ENCODE results near the gene IGSF8.

IGSF8 gene

DNA sequence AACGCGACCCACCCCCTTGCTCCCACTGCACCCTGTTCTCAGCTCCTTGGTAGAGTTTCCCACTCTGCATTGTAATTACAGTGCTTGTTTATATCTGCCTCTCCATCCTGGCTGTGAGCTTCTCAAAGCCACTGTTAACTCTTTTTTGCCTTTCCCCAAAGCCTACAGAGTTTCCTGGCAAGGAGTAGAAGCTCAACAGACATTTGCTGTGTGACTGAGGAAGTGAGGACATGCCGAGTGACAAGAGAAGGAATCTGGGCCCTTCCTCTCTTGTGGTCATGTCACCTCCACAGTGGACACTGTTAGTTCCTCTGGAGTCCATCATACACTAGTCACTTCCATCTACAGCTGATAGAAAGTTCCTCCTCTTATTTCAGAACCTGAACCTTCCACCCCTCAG is 6.1 kb upstream of the IGSF8 start:
- no peak for DNase-seq (ENCODE audit: low read depth)

DNA sequence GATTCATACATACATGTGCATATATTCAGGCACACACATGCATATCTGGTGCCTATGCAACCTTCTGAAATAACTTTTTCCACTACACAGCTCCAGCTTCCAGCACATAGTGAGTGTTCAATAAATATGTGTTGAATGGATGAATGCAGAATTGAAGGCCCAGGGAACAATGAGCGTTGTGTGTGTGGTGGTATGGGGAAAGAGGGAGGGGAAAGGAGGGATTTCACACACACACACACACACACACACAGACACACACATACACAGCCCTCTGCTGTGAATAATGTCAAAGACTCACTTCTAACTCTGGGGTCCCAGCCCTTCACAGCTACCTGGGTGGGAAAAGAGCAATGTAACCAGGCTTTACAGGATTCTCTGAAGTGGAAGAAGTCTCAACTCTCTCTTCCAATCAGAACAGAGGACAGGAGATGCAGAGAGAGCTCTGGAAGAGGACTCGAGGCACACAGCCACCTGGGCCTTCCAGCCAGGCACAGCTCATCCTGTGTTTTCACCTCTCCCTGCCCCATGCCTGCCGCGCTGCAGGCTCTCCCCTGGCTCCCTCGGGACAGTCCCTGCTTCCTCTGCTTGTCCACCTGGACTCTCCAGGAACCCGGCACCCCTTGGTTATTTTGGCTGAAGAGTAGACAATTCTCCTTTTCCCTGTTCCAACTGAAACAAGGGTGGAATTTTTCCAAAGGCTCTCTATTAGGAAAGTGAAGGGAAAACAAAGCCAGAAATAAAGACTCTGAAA is 5.4 kb upstream of the IGSF8 start:
- no peak for DNase-seq (ENCODE audit: low read depth)

DNA sequence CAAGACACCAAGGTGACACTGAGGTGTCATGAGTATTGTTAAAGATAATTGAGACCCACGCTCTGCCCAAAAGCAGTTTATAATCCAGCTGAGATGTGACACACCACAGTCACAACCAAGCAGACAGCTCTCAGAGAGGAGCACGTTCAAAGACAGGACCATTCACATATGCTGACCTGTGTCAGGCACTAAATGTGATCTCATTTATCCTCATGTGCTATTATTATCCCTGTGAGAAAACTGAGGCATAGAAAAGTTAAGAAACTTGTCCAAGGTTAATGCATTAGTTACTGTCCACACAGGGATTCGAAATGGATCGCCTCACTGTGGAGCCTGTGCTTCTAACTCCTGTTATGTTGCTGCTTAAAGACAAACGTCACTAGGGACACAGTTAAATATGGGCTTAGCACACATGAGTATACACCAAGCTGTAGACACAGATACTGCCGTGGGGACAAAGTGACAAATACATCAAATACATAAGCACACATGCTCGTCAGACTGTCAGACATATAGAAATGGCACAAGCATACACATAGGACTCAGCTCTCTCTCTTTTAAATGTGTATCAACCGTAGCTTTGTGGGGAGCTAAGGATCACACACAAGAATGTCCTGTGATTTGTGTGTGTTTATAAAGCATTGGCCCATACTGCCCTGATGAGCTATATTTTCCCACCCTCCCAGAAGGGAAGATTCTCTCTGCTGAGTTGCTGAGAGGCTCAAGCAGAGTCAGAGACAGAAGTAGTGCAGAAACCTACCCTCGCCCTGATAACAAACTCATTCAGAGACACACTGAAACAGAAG is 3.5 kb upstream of the IGSF8 start:
- DNase-seq (ENCODE audit: low read depth): no peak

DNA sequence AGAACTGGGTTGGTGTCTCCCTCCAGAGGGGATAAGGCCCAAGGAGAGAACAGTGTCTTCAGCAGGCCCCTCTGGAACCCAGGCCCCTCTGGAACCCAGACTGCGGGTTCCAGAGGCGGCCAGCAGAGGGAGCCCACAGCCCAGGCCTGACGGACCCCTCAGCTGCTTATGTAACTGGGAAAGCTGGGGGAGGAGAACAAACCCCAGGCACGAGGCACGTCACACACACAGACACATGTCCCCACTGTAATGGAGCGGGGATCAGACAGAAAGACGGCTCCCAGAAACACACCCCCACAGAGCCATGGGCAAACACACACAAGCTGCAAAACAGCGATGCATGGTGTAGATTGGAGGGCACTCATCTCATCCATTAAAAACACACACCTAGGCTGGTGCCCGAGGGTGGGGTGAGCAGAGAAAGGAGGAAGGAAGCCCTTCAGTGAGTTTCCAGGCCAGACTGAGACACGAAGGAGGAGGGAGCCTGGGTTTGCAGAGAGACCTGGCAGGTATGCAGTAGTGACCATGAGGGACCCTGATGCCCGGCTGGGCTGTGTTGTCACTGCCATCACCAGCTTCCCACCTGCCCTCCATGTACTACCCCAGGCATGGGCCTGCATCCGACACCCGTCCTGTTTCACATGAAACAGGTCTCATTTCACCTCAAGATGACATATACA is 2.8 kb upstream of the IGSF8 start:
- peak; percentile 59 for DNase-seq (ENCODE audit: low read depth)

DNA sequence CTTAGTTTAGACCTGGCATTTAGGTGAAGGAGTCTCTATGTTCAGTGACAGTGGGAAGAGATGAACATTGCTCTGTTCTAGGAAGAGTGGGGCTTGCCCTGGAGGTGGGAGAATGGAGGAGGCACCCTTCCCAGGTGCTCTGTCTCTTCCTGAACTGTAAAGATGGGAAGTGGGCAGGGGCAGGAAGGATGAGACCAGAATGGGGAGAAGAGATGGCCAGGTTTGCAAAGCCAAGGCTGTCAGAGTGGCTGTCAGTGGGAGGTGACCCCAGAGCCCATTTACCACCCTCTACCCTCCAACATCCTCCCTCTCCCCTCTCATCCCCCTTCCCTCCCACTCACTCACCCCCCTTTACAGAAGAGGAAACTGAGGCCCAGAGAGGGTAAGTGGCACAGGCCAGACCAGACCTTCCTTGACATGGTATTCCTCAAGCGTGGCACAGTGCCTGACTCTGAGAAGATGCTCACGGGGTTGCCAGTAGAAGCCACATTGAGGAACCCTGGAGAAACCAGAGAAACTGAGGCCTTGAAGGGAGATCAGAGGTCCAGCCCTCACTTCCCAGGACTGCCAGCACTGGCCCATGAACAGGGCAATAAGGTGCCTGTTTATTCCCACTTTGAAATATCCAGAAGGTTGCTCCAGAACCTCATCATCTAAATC is 1.4 kb upstream of the IGSF8 start:
- DNase-seq (ENCODE audit: low read depth): no peak

DNA sequence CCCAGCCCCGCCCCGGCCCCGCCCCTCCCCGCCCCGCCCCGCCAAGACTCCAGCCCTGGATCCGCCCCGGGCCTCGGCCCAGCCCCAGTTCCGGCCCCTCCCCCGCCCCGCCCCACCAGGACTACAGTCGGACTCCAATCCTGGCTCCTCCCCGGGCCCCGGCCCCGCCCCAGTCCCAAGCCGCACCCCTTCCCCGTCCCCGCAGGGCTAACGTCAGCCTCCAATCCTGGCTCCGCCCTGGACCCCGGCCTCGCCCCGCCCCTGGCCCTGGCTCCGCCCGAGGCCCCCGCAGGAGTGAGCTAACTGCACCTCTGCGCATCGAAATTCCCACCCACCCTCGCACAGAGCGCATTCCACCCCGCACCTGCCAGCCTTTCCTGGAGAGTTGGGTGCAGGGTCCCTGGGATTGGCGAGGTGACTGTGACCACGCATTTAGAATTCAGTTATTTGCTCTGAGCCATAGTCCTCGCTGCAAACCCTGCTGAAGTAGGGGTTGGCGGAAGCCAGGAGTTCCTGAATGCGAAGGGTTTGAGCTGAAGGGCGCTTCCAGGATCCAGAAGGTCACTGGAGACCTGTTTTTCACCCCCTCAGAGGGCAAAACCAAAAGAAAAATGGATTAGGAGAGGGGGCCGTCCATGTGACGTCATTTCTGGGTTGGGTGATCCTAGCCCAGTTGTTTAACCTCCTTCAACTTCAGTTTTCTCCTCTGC is 588 bp upstream of the IGSF8 start:
- peak; percentile 99 for DNase-seq (ENCODE audit: low read depth)

DNA sequence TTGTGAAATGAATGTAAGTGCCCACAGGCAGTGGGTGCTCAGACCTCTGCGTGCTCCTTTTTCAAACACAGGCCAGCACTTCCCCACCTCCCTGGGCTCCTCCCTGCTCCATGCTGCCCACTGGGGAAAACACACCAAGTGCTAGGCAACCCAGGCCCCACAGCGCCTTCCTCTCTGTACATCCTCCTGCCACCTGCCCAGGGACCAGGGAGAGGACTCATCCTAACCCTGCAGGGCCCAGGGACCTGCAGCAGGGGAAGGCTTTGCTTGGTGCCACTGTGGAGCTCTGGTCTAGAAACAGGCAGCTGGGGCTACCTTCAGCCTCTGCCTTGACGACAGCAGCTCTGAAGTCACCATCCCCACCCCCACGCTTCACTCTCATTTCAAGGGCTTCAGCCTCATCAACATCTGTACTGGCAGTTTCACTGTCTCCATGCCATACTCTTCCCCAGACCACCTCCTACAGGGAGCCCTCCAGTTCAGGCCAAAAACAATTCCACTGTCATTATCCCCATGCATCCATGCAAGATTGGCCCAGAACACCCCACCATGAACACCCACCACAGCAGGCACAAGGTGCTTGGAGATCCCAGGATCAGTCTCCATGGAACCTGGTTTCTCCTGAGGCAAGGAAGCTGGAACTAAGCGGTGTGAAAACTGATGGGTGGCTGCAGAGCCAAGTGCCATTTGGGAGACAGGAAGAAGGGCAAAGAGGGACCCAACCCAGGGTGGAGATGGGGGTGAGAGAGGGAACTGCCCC is 1.1 kb downstream of the IGSF8 start:
- no peak for DNase-seq (ENCODE audit: low read depth)

DNA sequence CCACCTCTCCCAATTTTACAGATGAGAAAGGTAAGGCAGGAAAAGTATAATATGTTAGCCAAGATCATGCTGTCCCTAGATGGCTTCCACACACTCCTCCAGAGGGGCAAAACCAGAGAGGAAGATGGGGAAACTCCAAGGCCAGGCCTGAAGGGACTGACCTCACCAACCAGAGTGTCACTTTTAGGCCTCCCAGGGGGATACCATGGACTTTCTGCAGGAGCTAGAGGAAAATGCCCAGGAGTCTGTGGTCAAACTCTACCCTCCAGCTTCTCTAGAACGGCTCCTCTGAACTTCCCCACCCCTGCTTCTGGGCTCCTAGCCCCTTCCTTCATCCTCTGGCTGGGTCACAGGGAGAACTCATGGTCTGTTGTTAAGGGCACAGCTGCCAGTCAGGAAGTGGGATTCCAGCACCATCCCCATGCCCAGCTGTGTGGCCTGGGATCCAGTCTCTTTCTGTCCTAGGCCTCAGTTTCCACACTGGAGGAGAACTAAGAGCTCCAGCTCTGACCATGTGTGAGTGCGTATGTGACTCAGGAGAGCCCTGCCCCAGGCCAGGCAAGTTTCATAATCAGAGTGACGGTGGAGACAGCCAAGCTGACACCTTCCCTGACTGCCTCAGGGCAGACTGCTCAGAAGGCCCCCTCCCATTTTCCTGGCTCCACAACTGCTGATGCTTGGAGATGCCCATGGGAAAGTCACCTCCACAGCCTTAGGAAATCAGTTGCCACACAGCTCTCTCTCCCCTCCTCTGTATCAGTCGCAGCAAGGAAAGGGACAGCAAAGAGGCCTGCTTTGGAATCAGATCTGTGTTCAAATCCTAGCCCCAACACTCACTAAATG is 1.9 kb downstream of the IGSF8 start:
- no peak for DNase-seq (ENCODE audit: low read depth)

DNA sequence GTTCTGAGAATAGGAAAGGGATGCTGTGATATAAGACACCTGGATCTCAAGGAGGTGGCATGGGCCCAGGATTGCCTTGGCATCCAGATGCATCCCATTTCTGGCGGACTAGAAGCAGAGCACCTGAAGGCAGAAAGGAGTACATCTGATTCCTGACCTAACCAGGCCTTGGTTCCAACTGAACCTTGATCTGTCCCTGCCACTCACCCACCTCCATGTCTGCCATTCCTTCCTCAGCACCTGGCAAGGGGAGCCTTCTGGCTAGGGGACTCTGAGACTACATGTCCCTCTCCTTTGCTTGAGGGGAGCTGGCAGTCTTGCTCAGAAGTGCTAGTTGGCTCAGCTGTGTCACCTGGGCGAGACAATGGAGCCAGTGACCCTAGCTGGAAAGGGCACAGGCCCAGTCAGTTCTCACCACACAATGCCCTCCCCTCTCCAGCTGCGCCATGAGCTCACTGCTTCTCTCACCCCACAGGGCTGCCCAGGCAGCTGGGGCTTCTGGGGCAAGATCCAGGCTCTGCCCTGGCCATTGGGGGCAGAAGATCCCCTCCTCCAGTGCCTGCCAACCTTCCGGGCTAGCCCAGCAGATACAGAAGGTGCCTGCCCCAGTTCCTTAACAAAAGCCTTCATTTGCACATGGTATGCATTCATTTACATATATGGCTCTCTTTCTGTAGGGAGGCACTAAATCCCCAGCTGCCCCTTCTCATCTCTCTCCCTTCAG is 2.9 kb downstream of the IGSF8 start:
- DNase-seq (ENCODE audit: low read depth): no peak

DNA sequence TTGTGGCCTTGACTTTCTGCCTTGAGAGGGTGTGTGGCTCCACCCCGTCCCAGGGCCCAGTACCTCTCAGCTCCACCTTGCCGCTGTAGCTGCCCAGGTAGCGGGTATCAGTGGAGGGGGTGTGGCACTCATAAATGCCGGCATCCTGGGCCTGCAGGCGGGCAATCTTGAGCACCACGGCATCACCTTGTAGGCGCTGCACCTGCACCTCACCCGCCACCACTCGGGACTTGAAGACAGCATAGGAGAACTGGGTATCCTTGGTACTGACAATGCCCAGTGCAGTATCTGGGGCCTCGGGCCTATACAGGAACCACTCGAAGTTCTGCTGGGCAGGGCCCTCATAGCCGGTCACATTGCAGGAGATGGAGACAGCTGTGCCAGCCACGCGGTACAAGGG is 3.6 kb downstream of the IGSF8 start:
- no peak for DNase-seq (ENCODE audit: low read depth)

DNA sequence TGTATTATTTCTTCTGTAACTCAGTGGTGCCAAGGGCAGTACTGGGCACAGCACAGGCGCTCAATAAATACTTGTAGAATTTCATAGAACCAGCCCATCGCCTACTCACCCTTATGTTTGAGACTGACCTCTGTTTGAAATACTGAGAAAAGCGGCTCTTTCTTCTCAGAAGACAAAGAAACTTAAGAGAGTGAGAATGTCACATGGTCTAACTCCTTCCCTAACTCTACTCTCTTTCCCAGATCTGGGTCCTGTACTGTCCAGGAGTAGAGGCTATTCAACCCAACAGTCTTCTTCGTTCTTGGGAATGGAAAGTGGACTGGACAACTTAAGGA is 4.2 kb downstream of the IGSF8 start:
- DNase-seq (ENCODE audit: low read depth): no peak

DNA sequence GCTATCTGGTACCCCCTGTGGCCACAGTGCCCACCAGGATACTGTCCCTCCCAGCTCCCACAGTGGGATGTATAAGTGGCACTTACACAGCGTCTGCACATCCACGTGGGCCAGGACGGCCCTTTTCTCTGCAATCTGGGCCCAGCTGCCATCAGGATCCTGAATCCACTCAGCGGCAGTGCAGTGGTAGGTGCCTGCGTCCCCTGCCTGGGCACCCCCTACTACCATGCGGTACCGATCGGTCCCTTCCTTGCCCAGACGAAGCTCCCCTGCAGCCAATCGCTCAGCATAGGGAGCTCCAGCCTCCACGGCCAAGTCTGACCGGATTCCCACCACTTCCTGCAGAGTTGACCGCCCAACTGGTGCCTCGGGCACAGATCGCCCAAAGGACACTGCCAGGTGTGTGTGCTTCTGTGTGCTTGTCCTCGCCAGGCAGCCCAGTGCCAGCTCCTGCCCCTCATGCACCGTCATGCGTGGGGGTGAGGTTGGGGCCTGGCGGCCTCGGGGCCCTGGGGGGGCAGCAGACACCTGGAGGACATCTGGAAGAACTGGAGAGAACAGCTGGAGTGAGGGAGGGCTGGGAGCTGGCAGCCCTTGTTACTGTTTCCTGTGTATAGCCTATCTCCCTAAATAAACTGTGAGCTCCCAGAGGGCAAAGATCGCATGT is 4.7 kb downstream of the IGSF8 start:
- no peak for DNase-seq (ENCODE audit: low read depth)

DNA sequence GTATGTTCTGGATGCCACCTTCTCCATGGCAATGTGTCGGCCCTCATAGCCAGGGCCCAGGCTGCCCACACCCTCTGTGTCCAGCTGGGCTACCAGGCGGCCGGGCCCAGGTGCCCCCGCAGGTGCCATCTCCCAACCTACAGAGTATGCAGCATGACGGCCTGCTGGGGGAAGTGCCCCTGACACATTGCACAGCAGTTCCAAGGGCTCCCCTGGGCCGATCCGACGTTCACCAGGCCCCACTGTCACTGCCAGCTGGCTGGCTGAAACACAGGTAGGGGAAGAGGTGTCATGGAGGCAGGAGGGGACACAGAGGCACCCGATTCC is 5.4 kb downstream of the IGSF8 start:
- no peak for DNase-seq (ENCODE audit: low read depth)

DNA sequence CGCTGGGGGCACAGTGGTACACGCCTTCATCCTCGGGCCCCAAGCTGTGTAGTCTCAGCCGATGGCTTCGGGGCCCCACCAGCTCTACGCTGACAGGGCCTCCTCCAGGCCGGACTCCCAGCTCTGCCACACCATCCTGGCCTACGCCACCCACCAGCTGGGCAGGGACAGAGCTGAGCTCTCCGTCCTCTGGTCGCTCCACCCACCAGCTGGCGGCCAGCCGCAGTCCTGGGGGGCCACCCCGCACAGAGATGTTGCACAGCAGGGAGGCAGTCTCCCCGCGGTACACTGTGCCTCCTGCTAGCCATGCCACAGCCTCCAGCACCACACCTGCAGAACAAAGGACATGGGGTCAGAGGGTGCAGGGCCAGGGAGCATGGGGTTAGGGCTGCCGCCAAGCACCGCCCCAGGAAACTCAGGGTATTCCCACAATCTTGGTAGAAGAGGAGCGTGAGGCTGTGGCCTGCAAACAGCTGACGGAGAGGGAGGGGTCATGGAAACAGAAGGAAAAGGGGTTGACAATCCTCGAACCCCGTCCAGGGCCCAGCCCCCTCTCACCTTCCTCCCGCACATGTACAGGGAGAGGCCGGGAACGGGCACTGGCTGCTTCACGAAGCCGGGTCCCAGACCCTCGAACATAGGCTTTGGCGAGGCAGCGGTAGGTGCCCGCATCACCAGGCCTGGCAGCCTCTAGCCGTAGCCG is 5.9 kb downstream of the IGSF8 start:
- DNase-seq (ENCODE audit: low read depth): no peak

DNA sequence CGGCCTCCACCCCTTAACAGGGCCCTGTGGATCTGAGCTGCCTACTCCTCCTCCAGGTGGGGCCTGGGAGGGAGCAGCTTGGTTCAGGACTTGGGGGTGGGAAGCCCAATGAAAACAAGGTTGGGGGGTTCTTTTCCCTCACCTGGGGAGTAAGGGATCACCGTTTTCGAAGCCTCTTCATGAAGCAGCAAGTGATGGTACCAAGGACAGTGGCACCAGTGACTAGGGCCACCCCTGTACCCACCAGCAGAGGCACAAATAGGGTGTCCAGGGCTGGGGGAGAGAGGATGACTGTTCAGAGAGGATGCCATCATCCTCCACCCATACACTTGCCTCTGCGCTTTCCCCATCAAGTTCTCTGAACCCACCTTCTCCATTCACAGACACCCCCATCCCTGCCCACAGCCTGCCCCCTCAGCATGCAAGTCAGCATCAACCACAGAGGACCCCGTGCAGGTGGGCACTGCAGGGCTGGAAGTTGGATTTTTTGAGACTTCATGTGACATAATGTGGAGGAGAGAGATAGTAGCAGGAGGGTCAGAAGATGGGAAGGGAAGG is 6.7 kb downstream of the IGSF8 start:
- no peak for DNase-seq (ENCODE audit: low read depth)

DNA sequence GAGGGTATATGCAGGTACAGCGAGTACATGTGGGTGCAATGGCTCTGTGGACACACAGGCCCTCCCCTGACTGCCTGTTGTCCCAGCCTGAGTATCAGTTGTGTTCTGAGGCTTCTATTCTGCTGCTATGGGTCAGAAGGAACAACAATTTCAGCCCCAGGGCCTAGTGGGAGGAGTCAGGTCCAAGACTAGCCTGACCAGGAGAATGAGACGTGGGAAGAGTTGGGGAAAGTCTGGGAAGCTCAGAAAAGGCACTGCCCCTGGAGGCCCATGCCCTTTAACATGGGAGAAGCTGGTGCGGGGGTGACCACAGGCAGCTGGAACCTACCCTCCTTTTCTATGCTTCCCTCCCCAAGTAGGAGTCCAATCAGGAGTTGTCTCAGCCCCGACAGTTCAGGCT is 7.7 kb downstream of the IGSF8 start:
- no peak for DNase-seq (ENCODE audit: low read depth)

DNA sequence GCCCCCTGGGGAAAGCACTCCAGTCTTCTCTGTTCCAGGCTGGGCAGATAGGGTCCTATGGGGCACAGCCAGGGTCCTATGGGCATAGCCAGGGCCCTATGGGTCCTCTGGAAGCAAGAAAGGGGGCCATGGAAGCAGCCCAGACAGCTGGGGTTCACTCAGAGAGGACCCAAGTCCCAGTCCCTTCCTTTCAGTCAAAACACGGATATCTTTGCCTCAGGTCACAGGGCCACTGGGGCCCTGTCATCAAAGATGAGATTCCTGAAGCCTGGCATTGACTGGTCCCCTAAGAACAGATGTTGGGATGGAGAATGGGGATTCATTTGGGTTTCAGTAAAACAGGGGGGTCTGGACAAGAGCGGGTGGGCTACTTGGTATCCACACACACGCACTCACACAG is 8.5 kb downstream of the IGSF8 start:
- no peak for DNase-seq (ENCODE audit: low read depth)

DNA sequence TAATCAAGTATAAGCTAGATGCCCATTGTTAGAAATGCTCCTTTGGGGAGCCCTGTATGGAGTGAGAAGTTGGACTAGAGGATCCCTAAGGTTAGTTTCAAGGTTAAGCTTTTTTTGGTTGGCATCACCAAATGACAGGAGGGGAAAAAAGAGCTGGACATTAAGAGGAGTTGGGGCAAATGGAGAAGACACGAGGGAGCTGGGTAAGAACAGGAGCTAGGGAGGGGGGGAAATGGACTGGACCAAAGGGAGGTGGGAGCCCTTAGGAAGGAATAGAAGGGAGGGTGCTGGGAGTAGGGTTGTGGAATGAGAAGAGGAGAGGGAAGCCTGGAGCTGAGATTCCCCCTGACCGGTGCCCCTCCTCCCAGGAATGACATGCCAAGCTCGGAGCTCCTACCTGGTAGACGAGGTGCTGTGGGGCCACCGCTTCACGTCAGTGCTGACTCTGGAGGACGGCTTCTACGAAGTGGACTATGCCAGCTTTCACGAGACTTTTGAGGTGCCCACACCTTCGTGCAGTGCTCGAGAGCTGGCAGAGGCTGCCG is 11.2 kb downstream of the IGSF8 start:
- DNase-seq (ENCODE audit: low read depth): no peak
